Common myeloid progenitor, CD34-positive (primary cell): ENCODE results near the gene GNAT2.
A peak's percentile ranks its signal among the peaks of the same experiment; 100 is the strongest.

ENCODE experiments used
- CTCF ChIA-PET: fragments of 350-600 bp; sonication (Branson Sonifier 250); formaldehyde crosslinking; loops from one replicate; lab custom pipeline; 2021; ENCODE audit warnings: antibody characterized with exemption; lab: Charles Lee
- POLR2A ChIA-PET: fragments of 350-600 bp; sonication (Branson Sonifier 250); formaldehyde crosslinking; loops from one replicate; lab custom pipeline; 2021; ENCODE audit warnings: antibody characterized with exemption; lab: Charles Lee
- DNase-seq, 3 donors: peaks; one replicate each; pipeline versions ENCODE4 v3.0.0 to v3.0.0-alpha.2; 2013
- H3K27ac ChIP-seq, 2 experiments: 1 replicate in 1 of 2; 2 replicates in 1 of 2; pipeline ENCODE4 v1.7.0; 2013; ENCODE audit warnings: inconsistent platforms in 2 of 2, low read length in 2 of 2, mild to moderate bottlenecking in 2 of 2, low read depth in 1 of 2, moderate library complexity in 1 of 2; ENCODE audit not compliant: severe bottlenecking in 2 of 2, insufficient read depth in 1 of 2, poor library complexity in 1 of 2
- H3K27me3 ChIP-seq, 5 experiments: replicated peaks in 2 of 5; 1 replicate in 3 of 5; 2 replicates in 2 of 5; pipeline versions ENCODE4 v1.6.1 to v1.7.0; 2013; ENCODE audit warnings: low read length in 4 of 5, mild to moderate bottlenecking in 2 of 5, moderate library complexity in 2 of 5, inconsistent platforms in 1 of 5; ENCODE audit not compliant: insufficient read depth in 5 of 5, control insufficient read depth in 4 of 5
- H3K36me3 ChIP-seq, 4 experiments: 1 replicate in 2 of 4; 2 replicates in 2 of 4; pipeline versions ENCODE4 v1.6.1 to v1.7.0; 2013; ENCODE audit warnings: low read length in 3 of 4, control low read depth in 1 of 4, mild to moderate bottlenecking in 1 of 4; ENCODE audit not compliant: control insufficient read depth in 4 of 4, insufficient read depth in 4 of 4
- H3K4me1 ChIP-seq, 4 experiments: 1 replicate in 3 of 4; 2 replicates in 1 of 4; pipeline versions ENCODE4 v1.6.1 to v1.7.1; 2013; ENCODE audit warnings: low read length in 3 of 4, mild to moderate bottlenecking in 3 of 4, control low read depth in 1 of 4, inconsistent platforms in 1 of 4, moderate library complexity in 1 of 4; ENCODE audit not compliant: control insufficient read depth in 4 of 4, insufficient read depth in 4 of 4; ENCODE audit errors: control extremely low read depth in 1 of 4
- H3K4me3 ChIP-seq, 7 experiments: 1 replicate in 4 of 7; 2 replicates in 3 of 7; pipeline versions ENCODE4 v1.5.1 to v1.7.0; 2013; ENCODE audit warnings: mild to moderate bottlenecking in 7 of 7, low read length in 6 of 7, moderate library complexity in 6 of 7, inconsistent platforms in 2 of 7, low read depth in 2 of 7, control low read depth in 1 of 7; ENCODE audit not compliant: insufficient read depth in 4 of 7, control insufficient read depth in 1 of 7; ENCODE audit errors: extremely low read depth in 1 of 7
- H3K9me3 ChIP-seq, 5 experiments: 1 replicate in 4 of 5; 2 replicates in 1 of 5; pipeline versions ENCODE4 v1.6.1 to v1.7.1; 2013; ENCODE audit warnings: low read length in 4 of 5, mild to moderate bottlenecking in 2 of 5, inconsistent platforms in 1 of 5, low read depth in 1 of 5, moderate library complexity in 1 of 5; ENCODE audit not compliant: control insufficient read depth in 4 of 5, insufficient read depth in 2 of 5; ENCODE audit errors: control extremely low read depth in 1 of 5
- WGBS: methylation state at CpG from one replicate; pipeline ENCODE4 v1.1.5; 2013; ENCODE audit not compliant: insufficient coverage; 5-methylcytosine and 5-hydroxymethylcytosine counted together

Gene GNAT2

DNA sequence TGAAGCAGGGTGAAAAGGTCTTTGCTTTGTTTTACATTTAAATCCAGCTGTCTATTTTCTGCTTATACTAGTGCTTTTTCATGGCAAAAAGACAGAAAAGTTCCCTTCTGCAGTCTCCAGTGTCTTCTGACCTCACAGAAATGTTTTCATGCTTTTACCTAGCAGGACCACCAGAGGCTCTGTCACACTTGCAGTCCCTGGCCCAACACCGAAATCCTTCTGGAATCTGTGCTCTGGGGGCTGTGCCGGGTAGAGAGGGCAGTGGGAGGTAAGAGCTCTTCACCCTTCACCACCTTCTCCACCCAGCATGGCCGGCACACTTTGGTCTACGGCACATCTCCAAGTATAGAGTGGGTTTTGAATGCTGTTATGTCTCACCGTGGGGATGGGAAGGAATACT lies 20.8 kb downstream of the GNAT2 start:
- no peak overlapping the region for H3K4me3 ChIP-seq
- ChIA-PET POLR2A (no interaction called here), CTCF (interaction anchor here (0.5 to 9.7 kb wide), 7 partner anchors 13 to 111 kb away, joined by 3 to 78 read pairs (median 12); partner anchors contain the start of genes AMPD2 and GNAT2)
- 100% methylated on average over 1 of the region's 5 CpGs for WGBS
- peaks cover 0 to 3% (median 0%) of the 10 kb centered on the region in 4 experiments for H3K4me1 ChIP-seq
- peak in 2 of 3 donors; percentile 34 to 35 for DNase-seq
- H3K27me3 ChIP-seq, result no peaks in the 10 kb centered on the region
- H3K9me3 ChIP-seq, result no peaks in the 10 kb centered on the region
- H3K36me3 ChIP-seq, result peaks cover 1 to 20% (median 11%) of the 10 kb centered on the region in 4 experiments
- H3K27ac ChIP-seq, result no peak overlapping the region

DNA sequence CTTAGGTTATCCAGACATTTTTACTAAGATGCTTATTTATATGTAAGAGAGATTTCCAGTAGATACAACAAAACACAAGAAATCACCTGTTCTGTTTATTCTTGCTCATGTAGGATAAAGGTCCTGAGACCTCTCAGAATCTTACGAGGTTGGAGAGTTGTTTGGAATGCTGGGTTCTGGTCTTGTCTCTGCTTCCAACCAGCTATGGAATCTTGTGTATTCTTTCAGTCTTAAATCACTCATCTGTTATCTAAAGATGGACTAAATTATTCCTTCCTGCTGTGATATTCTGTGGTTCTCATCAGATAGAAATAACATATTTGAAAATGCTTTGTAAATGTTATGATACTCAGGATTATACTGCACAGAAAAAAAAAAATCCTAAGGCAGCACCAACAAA lies 21.3 kb downstream of the GNAT2 start:
- no peaks in the 10 kb centered on the region for H3K9me3 ChIP-seq

DNA sequence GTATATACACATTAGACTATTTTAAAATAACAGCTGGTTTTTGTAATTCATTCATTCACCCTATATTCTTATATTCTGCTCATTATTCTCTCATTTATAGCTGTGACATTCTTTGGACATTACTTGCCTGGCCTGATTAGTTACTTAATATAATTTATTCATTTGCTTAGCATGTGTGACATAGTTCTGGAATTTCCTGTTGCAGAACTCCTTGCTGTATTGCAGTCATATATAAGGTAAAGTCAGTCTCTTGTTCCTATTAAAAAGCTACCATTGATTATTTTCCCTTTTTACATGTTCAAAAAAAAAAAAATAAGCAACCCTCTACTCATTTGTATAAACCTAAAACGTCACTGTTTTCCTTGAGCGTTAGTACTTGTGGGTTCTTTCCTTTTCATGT lies 23.9 kb downstream of the GNAT2 start:
- no peaks in the 10 kb centered on the region for H3K27me3 ChIP-seq
- no CpG with 5 or more reads among the region's 2 CpGs for WGBS
- H3K27ac ChIP-seq, result no peak overlapping the region
- no peak overlapping the region for H3K4me3 ChIP-seq
- H3K4me1 ChIP-seq, result no peaks in the 10 kb centered on the region
- DNase-seq, result no peak
- ChIA-PET CTCF (interaction anchor here (0.8 to 9.7 kb wide), 7 partner anchors 13 to 178 kb away, joined by 3 to 78 read pairs (median 3); no protein-coding TSS in a partner anchor), POLR2A (interaction anchor here (0.6 kb wide), 1 partner anchor 103 kb away, joined by 3 read pairs; no protein-coding TSS in a partner anchor)
- H3K9me3 ChIP-seq, result no peaks in the 10 kb centered on the region
- peaks cover 11 to 43% (median 33%) of the 10 kb centered on the region in 4 experiments for H3K36me3 ChIP-seq

More for the DNA sequence above, 21.3 kb downstream of the GNAT2 start:
- no peaks in the 10 kb centered on the region for H3K27me3 ChIP-seq
- H3K27ac ChIP-seq, result no peak overlapping the region
- CTCF ChIA-PET, result interaction anchor here (0.9 to 9.7 kb wide), 7 partner anchors 13 to 41 kb away, joined by 3 to 78 read pairs (median 12); partner anchors contain the start of genes AMPD2 and GNAT2
- no peak overlapping the region for H3K4me3 ChIP-seq
- 100% methylated on average over 1 of the region's 1 CpG for WGBS
- DNase-seq, result no peak
- H3K4me1 ChIP-seq, result no peaks in the 10 kb centered on the region
- peaks cover 2 to 24% (median 16%) of the 10 kb centered on the region in 4 experiments for H3K36me3 ChIP-seq
- POLR2A ChIA-PET, result no interaction called here

DNA sequence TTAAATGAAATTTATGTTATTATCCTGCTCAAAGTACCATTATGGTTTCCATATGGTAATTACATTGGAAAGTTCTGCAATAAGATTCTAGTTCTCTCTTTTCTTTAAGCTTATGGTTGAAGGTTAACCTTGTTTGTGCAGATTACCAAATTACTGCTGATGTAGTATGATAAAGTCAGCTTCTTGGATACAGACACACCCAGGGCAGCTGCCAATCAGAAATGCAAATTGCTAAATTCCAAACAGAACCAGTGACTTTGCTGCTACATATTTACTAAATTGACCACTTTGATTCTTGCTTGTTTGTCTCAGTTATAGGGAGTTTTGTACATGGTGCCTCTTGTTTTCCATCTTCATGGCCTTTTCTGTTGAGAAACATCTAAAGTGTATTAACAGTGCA lies 26.5 kb downstream of the GNAT2 start:
- ChIA-PET POLR2A (no interaction called here), CTCF (interaction anchor here (1.1 to 2.7 kb wide), 4 partner anchors 35 to 48 kb away, joined by 3 to 8 read pairs (median 6); no protein-coding TSS in a partner anchor)
- H3K36me3 ChIP-seq, result peaks cover 13 to 65% (median 43%) of the 10 kb centered on the region in 4 experiments
- H3K4me1 ChIP-seq, result no peaks in the 10 kb centered on the region
- H3K9me3 ChIP-seq, result no peaks in the 10 kb centered on the region
- no peak overlapping the region for H3K4me3 ChIP-seq
- no peak overlapping the region for H3K27ac ChIP-seq
- H3K27me3 ChIP-seq, result no peaks in the 10 kb centered on the region
- DNase-seq, result no peak

DNA sequence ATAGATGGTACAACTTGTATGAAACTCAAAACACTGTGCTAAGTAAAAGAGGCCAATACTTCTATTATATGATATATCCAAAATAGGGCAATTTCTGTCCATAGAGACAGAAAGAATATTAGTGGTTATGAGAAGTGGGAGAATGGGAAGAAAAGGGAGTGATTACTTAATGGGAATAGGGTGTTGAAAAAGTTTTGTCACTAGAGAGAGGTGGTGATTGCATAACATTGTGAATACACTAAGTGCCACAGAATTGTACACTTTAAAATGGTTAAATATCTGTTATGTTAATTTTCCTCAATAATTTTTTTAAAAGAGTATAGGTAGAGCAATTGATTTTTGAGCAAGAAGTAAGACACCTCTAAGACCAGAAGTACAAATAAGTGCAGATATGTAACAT lies 29.7 kb downstream of the GNAT2 start:
- POLR2A ChIA-PET, result no interaction called here
- H3K4me1 ChIP-seq, result no peaks in the 10 kb centered on the region
- CTCF ChIA-PET, result interaction anchor here (0.8 to 2.0 kb wide), 3 partner anchors 10 to 44 kb away, joined by 4 to 5 read pairs (median 4); no protein-coding TSS in a partner anchor
- no peaks in the 10 kb centered on the region for H3K27me3 ChIP-seq
- DNase-seq, result no peak
- H3K9me3 ChIP-seq, result no peaks in the 10 kb centered on the region
- peaks cover 20 to 78% (median 54%) of the 10 kb centered on the region in 4 experiments for H3K36me3 ChIP-seq
- H3K4me3 ChIP-seq, result no peak overlapping the region
- no peak overlapping the region for H3K27ac ChIP-seq

DNA sequence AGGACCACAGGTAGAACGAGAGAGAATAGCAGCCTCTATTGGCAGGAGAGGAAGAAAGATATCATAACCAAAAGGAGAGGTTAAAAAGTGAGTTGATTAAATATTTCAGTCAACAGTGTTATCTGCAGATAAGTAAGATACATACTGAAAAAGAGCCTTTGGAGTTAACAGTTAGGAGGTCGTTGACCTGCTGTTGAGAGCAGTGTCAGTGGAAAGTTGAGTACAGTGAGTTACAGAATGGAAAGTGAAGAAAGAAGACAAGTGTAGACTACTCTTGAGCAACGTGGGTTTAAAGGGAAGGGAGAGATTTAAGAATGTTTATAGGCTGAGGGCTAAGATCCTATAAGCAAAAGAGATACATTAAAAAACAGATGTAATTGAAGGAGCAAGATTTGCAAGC lies 30.2 kb downstream of the GNAT2 start:
- Histone ChIP-seq H3K27me3 (no peaks in the 10 kb centered on the region), H3K9me3 (no peaks in the 10 kb centered on the region), H3K4me1 (no peaks in the 10 kb centered on the region), H3K4me3 (no peak overlapping the region), H3K27ac (no peak overlapping the region), H3K36me3 (peaks cover 20 to 82% (median 54%) of the 10 kb centered on the region in 4 experiments)
- no peak for DNase-seq
- WGBS, result 100% methylated on average over 3 of the region's 3 CpGs
- ChIA-PET POLR2A (no interaction called here), CTCF (no interaction called here)

DNA sequence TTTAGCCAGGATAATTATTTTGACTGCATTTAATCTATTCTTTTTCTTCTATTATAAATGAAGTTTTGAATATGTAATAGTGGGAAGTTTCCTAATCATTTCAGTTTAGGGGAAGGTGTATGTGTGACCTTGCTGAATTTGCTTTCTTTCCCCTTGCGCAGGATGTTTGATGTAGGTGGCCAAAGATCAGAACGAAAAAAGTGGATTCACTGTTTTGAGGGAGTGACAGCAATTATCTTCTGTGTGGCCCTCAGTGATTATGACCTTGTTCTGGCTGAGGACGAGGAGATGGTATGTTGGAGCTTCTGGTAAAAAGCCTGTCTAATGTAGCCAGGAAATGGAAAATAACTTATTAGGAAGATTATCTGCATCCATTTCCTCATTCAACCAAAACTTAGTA lies 33.4 kb downstream of the GNAT2 start:
- Histone ChIP-seq H3K27ac (no peak overlapping the region), H3K36me3 (peaks cover 16 to 79% (median 45%) of the 10 kb centered on the region in 4 experiments), H3K9me3 (no peaks in the 10 kb centered on the region), H3K27me3 (no peaks in the 10 kb centered on the region), H3K4me3 (no peak overlapping the region), H3K4me1 (no peaks in the 10 kb centered on the region)
- no peak for DNase-seq
- ChIA-PET POLR2A (no interaction called here), CTCF (interaction anchor here (2.4 kb wide), 1 partner anchor 40 kb away, joined by 5 read pairs; no protein-coding TSS in a partner anchor)
- WGBS, result no CpG with 5 or more reads among the region's 3 CpGs
